DMS 273 (cell line): ENCODE measurements around the gene SUPT4H1.
A peak's percentile ranks its signal among the peaks of the same experiment; 100 is the strongest.

Experiments used
- DNase-seq: peaks from one replicate; lab custom pipeline; 2025; ENCODE audit not compliant: unreplicated experiment; lab: John Stamatoyannopoulos, UW

SUPT4H1 gene

DNA sequence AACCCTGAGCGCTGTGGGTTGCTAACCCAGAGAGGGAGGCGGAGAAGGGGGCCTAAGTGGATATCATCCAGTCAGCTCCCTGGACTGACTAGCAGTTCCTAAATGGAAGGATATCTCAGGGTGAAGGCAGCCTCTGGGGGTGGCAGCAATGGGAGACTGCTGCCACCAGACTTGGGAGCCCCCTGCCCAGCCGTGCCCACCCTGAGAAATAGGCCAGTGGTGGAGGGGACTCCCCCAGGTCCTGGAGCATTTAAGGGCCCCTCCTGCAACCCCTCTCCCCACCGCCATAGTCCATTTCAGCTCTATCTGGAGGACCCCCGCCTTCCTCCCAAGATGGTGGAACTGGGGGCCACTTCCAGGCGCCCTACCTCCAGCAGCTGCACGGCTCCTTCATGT lies 31.8 kb downstream of the SUPT4H1 start:
- DNase-seq = no peak

DNA sequence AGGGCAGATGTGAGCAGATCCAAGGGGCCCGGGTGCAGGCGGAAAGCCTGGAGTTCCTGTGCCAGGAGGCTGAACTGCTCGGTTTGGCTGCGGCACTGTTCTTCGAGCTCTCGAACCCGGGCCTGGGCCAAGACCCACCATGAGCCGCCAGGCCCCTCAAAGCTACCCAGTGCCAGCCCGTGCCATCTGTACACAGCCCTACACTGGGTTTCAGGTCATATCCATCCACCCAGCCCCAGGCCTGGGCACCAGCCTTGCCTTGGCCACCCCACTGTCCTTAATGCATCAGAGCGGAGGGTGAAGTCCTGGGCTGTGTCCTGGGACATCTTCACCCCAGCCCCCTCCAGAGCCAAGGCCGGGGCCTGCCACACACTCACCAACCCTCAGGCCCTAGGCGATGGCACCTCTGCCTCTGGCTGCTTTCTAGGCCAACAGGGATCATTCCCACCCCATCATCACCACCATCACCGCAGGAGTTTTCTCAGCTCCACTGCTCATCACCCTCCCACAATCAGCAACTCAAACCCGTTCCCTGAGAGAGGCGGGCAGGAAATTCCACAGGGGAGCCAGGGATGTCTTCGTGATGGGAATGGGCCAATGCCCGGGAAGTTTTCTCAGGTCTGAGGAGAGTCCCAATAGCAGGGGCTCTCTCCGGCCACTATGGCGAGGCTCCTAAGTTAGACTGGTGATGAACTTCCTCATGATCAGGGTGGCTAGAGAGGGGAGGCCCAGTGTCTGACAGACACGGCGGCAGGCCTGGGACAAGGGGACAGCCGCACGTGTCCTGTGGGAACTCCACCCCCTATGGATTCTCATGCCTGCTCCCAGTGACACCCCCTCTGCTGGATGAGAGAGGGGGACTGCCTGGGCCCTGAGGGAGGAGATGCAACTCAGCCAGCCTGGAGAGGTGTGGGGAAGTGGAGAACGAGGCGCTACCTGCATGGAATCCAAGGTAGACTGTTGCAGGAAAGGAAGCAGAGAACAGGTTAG lies 32.5 kb downstream of the SUPT4H1 start:
- no peak for DNase-seq

DNA sequence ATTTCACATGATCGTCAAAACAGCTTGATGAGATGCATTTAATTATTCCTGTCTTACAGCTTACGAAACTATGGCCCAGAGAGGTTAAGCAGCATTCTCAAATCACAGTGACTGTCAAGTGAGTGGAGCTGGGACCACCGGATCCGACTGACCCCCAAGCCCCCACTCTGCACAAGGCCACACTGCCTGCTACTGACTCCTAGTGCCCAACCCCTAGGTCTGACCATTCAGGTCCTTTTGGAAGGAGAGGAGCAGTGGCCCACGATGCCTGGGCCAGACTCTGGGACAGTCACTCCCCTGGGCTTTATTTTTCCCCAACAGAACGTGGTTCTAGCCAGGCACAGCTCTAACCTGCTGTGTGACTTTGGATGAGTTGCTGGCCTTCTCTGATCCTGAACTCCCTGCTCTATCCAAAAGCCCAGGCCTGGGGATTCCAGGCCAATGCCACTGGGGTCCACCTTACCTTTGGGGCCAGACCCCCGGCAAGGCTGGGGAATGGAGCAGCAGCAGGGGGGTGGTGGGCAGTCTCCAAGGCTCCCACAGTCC lies 33.3 kb downstream of the SUPT4H1 start:
- no peak for DNase-seq

DNA sequence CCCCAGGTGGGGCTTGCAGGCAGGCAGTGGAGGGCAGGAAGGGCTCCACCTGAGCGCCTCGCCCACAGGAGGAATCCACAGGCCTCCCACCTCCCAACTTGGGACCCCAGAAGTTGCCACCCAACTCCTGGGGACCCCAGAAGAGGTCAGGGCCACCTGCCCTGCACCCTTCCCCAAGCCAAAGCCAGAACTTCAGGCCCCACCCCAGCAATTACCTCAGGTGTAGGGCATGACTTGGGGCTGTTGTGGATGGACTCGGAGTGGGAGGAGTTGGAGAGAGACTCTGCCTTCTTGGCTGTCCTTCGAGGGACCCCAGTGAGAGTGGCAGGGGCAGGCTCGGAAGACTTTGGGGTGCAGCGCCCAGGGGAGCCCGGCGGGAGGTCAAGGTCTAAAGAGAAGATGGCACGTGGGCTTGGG lies 33.9 kb downstream of the SUPT4H1 start:
- no peak for DNase-seq

DNA sequence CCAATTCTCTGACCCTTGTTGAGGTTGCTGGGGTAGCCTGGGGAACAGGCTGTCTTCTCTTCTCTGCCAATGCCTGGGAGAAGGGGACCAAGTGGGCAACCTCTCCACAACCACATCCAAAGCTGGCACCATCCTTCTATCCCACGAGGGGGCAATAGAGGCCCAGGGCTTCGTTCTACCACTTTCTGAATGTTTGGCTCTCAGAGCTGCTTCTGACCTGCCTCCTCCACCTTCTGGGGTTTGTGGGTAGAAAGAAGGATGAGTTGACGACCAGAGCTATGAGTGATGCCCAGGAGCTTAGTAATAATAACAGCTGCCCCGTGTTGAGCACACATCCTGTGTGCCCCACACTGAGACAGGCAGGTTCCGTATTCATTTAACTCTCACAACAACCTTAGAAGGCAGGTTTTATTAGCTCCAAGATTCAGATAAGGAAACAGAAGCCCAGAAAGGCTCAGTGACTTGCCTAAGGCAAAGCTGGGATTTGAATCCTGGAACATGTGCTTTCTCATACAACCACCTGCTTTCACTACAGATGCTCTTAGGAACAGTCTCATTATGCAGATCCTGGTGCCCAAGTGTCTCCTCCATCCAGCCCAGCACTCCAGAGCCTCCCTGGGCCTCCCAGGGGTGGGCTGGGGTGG lies 34.5 kb downstream of the SUPT4H1 start:
- DNase-seq = peak; percentile 83

DNA sequence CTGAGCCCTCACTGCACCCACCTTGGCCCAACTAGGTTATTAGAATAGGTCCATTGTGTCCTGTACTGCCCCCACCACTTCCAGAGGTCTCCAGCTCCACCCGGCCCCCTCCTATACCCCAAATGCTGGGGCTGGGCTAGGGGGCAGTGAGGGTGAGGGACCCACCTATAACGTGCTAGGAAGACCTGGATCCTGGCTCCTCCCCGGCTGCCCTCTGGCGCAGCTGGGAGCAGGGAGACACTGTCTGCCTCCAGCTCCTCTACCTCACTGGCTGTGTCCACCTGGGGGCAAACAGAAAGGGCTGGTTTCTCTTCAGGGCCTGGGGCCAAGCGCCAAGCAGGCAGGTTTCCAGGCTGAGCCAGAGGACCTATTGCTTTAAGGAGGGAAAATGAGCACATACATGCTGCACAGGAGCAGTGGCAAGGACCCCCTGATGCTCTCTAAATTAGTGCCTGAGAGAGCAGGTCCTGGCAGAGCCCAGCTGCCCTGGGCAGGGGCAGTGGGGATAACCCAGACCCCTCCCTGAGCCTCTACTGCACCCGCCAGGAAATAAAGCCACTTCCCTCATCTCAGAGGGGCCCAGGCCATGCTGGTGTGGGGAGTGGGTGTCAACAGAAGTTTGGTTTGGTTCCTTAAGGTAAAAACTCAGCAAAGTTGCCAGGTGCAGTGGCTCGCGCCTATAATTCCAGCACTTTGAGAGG lies 35.6 kb downstream of the SUPT4H1 start:
- no peak for DNase-seq

DNA sequence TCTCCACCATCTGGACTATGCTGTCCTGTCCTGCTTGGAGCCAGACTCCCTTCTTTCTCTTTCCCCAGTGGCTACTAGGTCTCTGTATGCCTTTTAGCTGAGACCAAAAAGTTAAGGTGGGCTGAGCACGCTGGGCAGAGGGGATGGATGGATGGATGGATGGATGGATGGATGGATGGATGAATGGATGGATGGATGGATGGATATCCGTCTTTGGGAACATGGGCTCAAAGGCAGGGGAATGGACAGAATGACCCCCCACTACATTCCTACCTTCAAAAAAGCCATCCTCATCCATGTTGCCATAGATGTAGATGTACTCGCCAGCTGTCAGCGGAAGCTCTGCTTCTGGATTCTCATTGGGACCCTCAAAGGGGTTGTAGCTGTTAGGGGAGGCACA lies 36.3 kb downstream of the SUPT4H1 start:
- DNase-seq = no peak

DNA sequence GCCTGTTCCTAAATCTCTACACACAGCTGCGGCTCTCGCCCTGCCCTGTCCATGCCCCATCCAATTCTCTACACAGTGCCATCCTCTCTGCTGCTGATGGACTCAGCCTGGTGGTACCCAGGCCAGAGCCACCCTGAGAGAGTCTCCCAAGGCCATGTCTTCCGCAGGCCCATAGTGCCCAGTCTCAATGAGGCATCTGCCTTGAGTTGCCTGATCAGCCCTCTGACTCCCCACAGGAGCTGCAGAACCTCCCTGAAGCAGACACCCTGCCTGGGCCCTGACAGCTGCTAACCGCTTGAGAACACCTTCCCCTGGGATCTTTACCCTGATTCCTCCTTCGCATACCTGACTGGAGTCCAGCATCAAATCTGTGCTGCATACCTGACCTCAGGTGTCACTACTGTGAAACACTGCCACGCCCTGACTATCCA lies 36.7 kb downstream of the SUPT4H1 start:
- DNase-seq = no peak

DNA sequence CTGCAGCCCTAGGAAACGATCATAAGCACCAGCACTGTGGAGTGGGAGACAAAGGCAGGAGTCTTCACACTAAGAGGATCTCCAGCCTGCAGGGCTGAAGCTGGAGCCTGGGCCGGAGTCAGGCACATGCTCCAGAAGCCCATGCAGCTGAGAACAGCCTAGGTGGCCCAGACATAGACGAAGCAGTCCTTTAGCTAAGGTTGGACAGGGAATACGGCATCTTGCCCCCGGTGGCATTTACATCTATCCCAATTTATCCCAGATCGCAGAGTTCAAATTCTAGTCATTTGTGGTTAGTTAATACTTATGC lies 37.3 kb downstream of the SUPT4H1 start:
- DNase-seq = no peak

DNA sequence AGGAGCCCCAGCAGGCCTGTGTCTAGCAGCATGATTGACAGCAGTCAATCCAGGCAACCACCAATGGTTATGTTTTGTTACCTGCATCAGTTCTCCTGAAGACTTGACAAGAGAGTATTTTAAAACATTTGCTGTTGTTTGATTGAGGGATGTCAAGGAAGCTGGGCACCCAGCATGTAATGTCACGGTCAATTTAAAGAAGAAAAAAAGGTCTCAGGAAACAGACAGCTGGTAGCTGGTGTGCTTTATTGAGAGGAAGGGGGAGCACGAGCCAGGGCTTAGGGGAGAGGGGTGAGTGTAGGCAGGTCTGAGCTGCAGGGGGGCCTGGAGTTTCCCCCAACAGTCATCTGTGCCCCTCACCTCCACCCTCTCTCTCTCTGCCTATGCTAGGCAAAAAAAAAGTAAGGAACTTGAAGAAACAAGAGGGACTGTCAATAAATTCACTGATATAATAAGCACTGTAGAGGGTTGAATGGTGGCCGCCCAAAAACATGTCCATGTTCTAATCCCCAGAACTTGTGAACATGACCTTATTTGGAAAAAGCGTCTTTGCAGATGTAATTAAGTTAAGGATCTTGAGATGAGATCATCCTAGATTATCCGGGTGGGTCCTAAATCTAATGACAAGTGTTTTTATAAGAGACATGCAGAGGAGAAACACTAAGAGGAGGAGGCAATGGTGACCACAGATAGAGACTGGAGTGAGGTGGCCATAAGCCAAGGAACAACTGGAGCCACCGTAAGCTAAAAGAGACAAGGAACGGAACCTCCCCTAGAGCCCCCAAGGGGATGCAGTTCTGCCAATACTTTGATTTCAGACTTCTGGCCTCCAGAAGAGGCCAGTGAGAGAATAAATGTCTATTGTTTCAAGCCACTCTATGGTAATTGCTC lies 37.9 kb downstream of the SUPT4H1 start:
- DNase-seq = no peak

DNA sequence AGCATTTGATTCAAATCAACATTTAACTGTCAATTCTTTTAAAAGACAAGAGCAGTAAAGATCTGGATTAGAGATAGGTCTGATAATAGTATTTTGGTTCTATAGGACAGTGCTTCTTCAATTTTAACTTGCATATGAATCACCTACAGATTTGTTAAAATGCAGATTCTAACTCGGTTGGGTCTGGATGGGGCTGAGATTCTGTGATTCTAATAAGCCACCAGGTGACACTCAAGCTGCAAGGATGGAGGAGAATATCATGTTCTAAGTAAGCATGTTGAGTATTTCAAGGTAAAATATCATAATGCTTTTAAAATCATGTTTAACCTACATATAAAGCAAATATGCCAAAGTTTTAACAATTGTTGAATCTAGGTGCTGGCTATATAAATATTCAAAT lies 39.2 kb downstream of the SUPT4H1 start:
- DNase-seq = no peak

DNA sequence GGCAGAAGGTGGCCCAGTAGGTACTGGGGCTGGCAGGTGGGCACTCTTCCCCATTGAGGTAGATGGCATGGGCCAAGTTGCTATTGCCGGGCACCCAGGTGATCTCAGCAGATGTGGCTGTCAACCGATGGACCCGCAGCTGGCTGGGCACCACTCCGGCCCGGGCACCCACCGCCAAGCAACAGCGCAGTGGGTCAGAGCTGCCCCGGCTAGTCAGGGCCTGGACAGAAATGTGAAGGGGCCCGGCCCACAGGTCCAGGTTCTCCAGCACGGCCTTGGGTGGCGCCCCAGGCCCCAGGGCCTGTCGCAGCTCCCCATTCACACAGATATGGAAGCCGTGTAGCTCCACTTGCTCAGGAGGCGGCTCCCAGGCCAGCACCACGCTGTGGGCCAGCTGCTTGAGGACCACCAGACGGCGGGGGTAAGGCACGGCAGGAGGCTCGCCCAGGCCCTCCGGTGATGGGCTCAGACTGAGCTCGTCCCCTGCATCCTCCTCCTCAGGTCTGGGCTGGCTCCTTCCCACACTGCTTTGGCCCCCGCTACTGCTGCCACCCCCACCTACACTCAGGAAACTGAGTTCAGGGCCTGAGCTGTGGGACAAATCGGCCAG lies 39.9 kb downstream of the SUPT4H1 start:
- DNase-seq = no peak

DNA sequence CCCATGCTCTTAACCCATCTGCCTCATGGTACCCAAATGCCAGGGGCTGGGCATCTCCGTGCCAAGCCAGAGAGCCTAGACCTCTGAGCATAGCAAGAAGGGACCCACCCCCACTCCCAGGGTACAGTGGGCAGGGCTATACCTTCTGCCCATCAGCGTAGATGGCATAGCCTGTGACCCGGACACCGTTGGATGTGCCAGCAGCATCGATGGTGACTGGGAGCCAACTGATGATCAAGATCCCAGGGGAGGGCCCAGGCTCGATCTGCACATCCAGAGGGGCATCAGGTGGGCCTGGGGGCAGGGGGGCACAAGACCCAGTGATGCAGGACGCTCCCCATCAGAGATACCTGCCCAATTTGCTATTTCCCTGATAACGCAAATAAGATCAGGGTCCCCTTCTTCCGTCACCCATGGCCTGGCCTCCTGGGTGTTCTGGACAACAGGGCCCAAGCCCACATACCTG lies 40.5 kb downstream of the SUPT4H1 start:
- DNase-seq = no peak

DNA sequence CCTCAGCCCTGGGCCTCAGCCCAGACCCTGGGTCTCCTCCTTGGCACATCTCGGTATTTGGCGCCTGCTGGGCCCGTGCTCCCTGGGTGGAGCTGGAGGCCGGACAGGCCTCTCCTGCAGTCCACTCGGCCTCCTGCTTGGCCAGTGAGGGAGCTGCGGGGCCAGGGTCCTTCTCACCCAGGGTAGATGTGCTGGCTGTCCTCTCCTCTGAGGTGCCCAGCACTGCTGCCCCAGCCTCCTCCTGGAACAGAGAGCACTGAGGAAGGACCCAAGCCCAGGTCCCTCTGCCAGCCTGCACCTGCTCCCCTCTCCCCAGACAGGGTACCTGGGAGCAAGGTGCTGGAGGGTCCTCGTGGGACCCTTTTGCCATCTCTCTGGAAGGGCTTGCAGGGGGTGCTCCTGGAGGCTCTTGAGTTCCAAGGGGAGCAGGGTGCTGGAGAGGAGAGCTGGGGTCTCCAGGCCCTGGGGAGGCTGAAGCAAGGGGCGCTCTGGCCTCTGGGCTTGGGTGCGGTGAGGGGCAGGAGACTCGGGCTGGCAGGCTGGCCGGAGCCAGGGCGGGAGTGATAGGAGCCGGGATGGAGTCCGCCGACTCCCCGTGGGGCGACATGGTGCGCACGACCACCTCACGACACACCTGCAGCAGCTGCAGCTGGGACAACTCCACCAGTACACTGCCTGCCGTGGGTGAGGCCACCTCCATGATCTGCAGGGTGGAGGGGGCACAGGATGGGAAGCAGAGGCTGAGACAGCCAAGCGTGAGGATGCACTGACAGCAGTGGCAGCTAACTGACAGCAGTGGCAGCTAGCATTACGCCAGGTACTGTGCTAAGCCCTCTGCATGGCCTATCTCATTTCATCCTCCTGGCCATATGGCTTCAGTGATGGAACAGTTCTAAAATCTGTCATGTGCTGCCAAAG lies 41.2 kb downstream of the SUPT4H1 start:
- peak; percentile 46 for DNase-seq

DNA sequence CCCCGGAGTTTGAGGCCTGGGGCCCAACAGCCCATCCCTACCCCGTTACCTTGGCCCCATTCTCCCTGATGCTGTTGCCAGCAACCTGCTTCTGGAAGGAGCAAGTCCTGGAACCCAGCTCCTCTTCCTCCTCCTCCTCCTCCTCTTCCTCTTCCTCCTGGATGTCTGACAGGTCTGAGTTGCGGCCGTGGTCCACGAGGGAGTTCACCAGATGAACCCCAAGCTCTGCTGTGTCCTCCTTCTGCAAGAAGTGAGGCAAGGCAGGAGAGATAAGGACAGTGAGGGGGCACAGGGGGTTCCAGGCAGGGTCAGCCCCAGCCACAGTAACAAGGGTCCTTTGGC lies 42.1 kb downstream of the SUPT4H1 start:
- no peak for DNase-seq

DNA sequence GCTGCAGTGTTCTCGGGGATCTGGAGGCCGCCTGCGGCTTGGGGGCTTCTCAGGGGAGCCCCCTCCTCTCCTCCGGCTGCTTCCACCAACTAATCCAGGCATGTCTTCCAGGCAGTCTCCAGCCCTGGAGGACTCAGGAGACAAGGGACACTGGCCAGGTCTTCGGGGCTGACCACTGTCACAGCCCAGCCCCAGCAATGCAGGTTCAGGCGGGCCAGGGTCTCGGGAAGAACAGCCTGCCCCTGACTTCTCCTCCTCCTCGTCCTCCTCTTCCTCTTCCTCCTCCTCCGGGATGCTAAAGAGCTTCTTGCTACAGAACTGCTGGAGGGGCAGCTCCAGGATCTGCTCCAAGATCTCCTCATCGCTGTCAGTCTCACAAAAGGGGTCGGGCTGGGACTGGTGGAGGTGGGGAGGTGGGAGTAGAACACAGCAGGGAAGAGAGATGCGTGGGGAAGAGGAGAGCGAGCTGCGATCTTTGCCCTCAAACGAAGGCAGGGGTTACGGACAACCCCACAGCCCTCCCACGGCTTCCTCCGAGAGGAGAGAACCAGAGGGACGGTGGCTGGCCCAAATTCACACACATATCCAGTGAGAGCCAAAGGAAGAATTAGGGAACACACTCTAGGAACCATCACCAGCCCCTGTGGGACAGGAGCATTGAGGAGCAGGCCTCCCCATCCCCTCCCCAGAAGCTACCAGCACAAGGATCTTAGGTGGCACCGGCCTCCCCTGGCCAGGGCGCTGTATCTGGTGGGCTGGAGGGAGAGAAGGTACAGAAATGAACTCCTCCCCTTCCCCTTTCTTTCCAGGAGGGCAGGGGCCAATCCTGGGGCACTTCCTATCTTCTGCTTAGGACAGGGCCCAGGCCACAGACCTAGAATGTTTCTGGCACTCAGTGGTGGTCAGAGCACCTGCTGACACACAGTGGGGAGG lies 42.8 kb downstream of the SUPT4H1 start:
- no peak for DNase-seq

DNA sequence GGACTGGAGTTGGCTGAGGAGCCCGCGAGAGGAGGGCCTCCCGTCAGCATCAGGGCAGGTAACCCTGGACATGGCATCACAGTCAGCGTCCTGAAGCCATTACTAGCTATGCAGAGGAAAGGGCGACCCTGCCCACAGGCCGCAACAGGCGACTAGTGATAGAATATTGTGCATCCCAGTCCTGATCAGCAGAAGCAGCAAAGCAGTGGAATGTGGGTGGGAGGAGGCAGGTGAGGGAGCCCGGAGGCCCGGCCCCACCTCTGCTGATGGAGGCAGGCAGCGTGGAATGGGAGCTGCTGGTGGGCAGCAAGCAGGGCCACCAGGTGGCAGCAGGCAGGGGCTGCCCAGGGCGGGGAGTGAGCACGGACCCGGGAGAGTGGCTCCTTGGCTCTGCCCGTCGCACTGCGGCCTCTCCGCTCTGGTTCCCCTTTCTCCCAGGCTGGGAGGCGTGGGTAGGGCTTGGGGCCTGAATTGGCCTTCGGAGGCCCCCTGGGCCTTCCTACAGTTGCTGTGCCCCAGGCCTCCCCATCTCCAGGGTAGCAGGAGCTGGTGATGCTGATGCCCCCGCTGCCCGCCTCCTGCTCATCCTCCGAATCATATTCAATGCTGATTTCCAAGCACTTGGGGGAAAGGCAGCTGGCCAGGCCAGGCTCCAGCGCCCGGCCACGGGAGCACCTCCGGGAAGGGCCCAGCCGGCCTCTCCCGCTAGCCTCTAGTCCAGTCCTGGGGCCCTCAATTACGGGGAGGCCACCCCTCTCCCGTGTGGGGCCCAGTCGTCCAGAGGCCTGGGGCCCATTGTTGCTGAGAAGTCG lies 43.6 kb downstream of the SUPT4H1 start:
- peak; percentile 27 for DNase-seq
